ENCODE measurements around the gene SYT2. TPM values are rescaled to one million over a fixed set of nuclear protein-coding genes. Genes with fewer than 3 reads are reported as not detected.
A peak's percentile ranks its signal among the peaks of the same experiment; 100 is the strongest.

Gene SYT2
- total and polyA plus RNA-seq, 10 of the 15 experiments (the other 5 are each of a cell fraction or from before 2014, with no cell fraction given): not detected

DNA sequence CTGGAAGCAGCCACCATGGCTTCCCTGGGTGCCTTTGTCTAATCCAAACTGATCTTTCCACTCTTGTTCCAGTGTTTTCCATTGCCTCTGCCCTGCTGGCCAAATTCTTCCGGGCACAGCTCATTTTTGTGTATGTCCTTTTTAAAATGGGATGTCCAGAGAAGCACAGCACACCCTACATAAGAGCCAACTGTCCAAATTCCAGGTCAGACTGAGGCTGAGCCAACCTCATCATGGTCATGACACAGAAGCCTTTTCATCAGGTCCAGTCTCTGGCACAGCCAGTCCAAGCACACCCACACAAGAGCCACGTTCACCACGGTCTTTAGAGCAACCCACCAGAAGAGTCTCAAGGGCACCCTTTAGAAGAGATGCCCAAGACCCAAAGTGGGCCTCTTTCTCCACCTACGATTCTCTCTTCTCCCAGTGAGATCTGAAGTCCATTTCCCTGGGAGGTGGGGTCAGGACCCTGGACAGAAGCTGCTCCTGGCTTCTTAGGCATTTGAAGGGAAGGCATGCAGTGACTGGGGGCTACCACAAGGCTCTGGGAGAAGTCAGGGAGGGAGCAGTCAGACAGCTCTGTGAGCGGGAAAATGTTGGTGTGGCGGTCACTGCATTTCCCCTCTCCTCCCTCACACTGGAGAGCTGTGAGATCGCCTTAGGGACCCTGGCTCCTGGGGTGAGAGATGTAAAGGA is 53.2 kb downstream of the SYT2 start:
- no peak overlapping the region for H3K4me2 ChIP-seq (ENCODE audit: control insufficient read depth, insufficient read depth)
- DNase-seq (ENCODE audit: low read depth, low spot score): no peak
- ChIA-PET CTCF (interaction anchor here (0.6 kb wide), 1 partner anchor 64 kb away, joined by 3 read pairs; no protein-coding TSS in a partner anchor), RAD21 (ENCODE audit: unreplicated experiment) (no interaction called here), POLR2A (interaction anchor here (0.5 kb wide), 1 partner anchor 44 kb away, joined by 3 read pairs; no protein-coding TSS in a partner anchor), SMC1A (ENCODE audit: uncharacterized antibody, unreplicated experiment) (no interaction called here)
- no peak overlapping the region for H3K4me3 ChIP-seq
- no peak for FAIRE-seq
- H3K27ac ChIP-seq (ENCODE audit: control insufficient read depth, insufficient read depth): no peak overlapping the region
- no peaks in the 10 kb centered on the region for H3K79me2 ChIP-seq (ENCODE audit: control insufficient read depth, insufficient read depth, low read length)
- no peaks in the 10 kb centered on the region for H3K9me3 ChIP-seq (replicated peaks; ENCODE audit: control insufficient read depth, insufficient read depth, low read length)
- H3K27me3 ChIP-seq (replicated peaks in 1 of 2; ENCODE audit: control insufficient read depth in 2 of 2, insufficient read depth in 2 of 2, low read length in 1 of 2): peaks cover 0 to 5% of the 10 kb centered on the region in 2 experiments; a peak in 1 of 4 replicates
- no peak overlapping the region for H3K9ac ChIP-seq (ENCODE audit: control insufficient read depth, insufficient read depth, low read length)
- in situ Hi-C loops (cut with MboI) (no loop called here), intact Hi-C loops (cut with micrococcal nuclease; ENCODE audit: unreplicated experiment) (no loop called here)
- no peak; the same call in 2 of the 3 replicates for ATAC-seq
- H3K36me3 ChIP-seq (ENCODE audit: control insufficient read depth in 2 of 2, insufficient read depth in 2 of 2, low read length in 1 of 2): no peaks in the 10 kb centered on the region
- H2AFZ ChIP-seq (ENCODE audit: control insufficient read depth, low read depth, low read length): no peak overlapping the region
- no peaks in the 10 kb centered on the region for H4K20me1 ChIP-seq (ENCODE audit: control insufficient read depth, insufficient read depth)
- TF ChIP-seq, protein P1, sequence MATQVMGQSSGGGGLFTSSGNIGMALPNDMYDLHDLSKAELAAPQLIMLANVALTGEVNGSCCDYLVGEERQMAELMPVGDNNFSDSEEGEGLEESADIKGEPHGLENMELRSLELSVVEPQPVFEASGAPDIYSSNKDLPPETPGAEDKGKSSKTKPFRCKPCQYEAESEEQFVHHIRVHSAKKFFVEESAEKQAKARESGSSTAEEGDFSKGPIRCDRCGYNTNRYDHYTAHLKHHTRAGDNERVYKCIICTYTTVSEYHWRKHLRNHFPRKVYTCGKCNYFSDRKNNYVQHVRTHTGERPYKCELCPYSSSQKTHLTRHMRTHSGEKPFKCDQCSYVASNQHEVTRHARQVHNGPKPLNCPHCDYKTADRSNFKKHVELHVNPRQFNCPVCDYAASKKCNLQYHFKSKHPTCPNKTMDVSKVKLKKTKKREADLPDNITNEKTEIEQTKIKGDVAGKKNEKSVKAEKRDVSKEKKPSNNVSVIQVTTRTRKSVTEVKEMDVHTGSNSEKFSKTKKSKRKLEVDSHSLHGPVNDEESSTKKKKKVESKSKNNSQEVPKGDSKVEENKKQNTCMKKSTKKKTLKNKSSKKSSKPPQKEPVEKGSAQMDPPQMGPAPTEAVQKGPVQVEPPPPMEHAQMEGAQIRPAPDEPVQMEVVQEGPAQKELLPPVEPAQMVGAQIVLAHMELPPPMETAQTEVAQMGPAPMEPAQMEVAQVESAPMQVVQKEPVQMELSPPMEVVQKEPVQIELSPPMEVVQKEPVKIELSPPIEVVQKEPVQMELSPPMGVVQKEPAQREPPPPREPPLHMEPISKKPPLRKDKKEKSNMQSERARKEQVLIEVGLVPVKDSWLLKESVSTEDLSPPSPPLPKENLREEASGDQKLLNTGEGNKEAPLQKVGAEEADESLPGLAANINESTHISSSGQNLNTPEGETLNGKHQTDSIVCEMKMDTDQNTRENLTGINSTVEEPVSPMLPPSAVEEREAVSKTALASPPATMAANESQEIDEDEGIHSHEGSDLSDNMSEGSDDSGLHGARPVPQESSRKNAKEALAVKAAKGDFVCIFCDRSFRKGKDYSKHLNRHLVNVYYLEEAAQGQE (IDR thresholded peaks at IDR 0.05; ENCODE audit: low read depth, low read length): peak; percentile 79; the same call in 1 of the 2 replicates
- TF ChIP-seq, protein P2, sequence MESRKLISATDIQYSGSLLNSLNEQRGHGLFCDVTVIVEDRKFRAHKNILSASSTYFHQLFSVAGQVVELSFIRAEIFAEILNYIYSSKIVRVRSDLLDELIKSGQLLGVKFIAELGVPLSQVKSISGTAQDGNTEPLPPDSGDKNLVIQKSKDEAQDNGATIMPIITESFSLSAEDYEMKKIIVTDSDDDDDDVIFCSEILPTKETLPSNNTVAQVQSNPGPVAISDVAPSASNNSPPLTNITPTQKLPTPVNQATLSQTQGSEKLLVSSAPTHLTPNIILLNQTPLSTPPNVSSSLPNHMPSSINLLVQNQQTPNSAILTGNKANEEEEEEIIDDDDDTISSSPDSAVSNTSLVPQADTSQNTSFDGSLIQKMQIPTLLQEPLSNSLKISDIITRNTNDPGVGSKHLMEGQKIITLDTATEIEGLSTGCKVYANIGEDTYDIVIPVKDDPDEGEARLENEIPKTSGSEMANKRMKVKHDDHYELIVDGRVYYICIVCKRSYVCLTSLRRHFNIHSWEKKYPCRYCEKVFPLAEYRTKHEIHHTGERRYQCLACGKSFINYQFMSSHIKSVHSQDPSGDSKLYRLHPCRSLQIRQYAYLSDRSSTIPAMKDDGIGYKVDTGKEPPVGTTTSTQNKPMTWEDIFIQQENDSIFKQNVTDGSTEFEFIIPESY (IDR thresholded peaks at IDR 0.05): no peak
- BruUV-seq (replicated peaks): no TSS peak
- WGBS (ENCODE audit: insufficient coverage, insufficient replicate concordance, low lambda C conversion rate, missing lambda C conversion rate): 17% methylated on average over 7 of the region's 7 CpGs
- H3K4me1 ChIP-seq (ENCODE audit: control insufficient read depth, insufficient read depth, low read length): no peaks in the 10 kb centered on the region
